Measurements from ENCODE around the gene DLGAP1.
"Not testable (repeated sequence)": the region's sequence is repeated elsewhere in the genome, so short reads cannot be mapped to it uniquely, and the experiment has no call there.

Gene DLGAP1

GRCh38 chr18:3652380-3653262 is 802.5 kb downstream of the DLGAP1 start:
- in situ Hi-C loops (cut with HindIII; ENCODE audit: low sequenced_read_pairs) = no loop called here

- in situ Hi-C loops (cut with HindIII; ENCODE audit: low sequenced_read_pairs) = no loop called here
These were observed 803.8 kb downstream of the DLGAP1 start for GRCh38 chr18:3651266-3651665.

- in situ Hi-C loops (cut with HindIII; ENCODE audit: low sequenced_read_pairs) = not testable (repeated sequence)
These were observed 804.5 kb downstream of the DLGAP1 start for GRCh38 chr18:3650521-3651042.

- in situ Hi-C loops (cut with HindIII; ENCODE audit: low sequenced_read_pairs) = no loop called here
These were observed 805.3 kb downstream of the DLGAP1 start for GRCh38 chr18:3649633-3650426.

GRCh38 chr18:3649135-3649632 is 805.9 kb downstream of the DLGAP1 start:
- in situ Hi-C loops (cut with HindIII; ENCODE audit: low sequenced_read_pairs) = no loop called here

- in situ Hi-C loops (cut with HindIII; ENCODE audit: low sequenced_read_pairs) = no loop called here
These were observed 806.5 kb downstream of the DLGAP1 start for GRCh38 chr18:3648641-3649040.

- in situ Hi-C loops (cut with HindIII; ENCODE audit: low sequenced_read_pairs) = no loop called here
These were observed 806.9 kb downstream of the DLGAP1 start for GRCh38 chr18:3648200-3648599.

- in situ Hi-C loops (cut with HindIII; ENCODE audit: low sequenced_read_pairs) = no loop called here
These were observed 807.5 kb downstream of the DLGAP1 start for GRCh38 chr18:3647636-3648035.

- in situ Hi-C loops (cut with HindIII; ENCODE audit: low sequenced_read_pairs) = no loop called here
These were observed 809.5 kb downstream of the DLGAP1 start for GRCh38 chr18:3645384-3646156.

GRCh38 chr18:3634250-3634939 is 820.7 kb downstream of the DLGAP1 start:
- in situ Hi-C loops (cut with HindIII; ENCODE audit: low sequenced_read_pairs) = no loop called here

GRCh38 chr18:3631887-3632286 is 823.2 kb downstream of the DLGAP1 start:
- in situ Hi-C loops (cut with HindIII; ENCODE audit: low sequenced_read_pairs) = no loop called here

- in situ Hi-C loops (cut with HindIII; ENCODE audit: low sequenced_read_pairs) = no loop called here
These were observed 828.1 kb downstream of the DLGAP1 start for GRCh38 chr18:3626929-3627458.

GRCh38 chr18:3625742-3626091 is 829.4 kb downstream of the DLGAP1 start:
- in situ Hi-C loops (cut with HindIII; ENCODE audit: low sequenced_read_pairs) = no loop called here

GRCh38 chr18:3624935-3625741 is 830.0 kb downstream of the DLGAP1 start:
- in situ Hi-C loops (cut with HindIII; ENCODE audit: low sequenced_read_pairs) = no loop called here

GRCh38 chr18:3624546-3624934 is 830.6 kb downstream of the DLGAP1 start:
- in situ Hi-C loops (cut with HindIII; ENCODE audit: low sequenced_read_pairs) = no loop called here

GRCh38 chr18:3623769-3624545 is 831.1 kb downstream of the DLGAP1 start:
- in situ Hi-C loops (cut with HindIII; ENCODE audit: low sequenced_read_pairs) = no loop called here

GRCh38 chr18:3620146-3621119 is 834.7 kb downstream of the DLGAP1 start:
- in situ Hi-C loops (cut with HindIII; ENCODE audit: low sequenced_read_pairs) = no loop called here

All from DLD1 (cell line).